Measurements from ENCODE around the gene AQP12B. TPM values are rescaled to one million over a fixed set of nuclear protein-coding genes. Genes with fewer than 3 reads are reported as not detected.

AQP12B gene
- total RNA-seq, 1 donor from 2014 or later: not detected

DNA sequence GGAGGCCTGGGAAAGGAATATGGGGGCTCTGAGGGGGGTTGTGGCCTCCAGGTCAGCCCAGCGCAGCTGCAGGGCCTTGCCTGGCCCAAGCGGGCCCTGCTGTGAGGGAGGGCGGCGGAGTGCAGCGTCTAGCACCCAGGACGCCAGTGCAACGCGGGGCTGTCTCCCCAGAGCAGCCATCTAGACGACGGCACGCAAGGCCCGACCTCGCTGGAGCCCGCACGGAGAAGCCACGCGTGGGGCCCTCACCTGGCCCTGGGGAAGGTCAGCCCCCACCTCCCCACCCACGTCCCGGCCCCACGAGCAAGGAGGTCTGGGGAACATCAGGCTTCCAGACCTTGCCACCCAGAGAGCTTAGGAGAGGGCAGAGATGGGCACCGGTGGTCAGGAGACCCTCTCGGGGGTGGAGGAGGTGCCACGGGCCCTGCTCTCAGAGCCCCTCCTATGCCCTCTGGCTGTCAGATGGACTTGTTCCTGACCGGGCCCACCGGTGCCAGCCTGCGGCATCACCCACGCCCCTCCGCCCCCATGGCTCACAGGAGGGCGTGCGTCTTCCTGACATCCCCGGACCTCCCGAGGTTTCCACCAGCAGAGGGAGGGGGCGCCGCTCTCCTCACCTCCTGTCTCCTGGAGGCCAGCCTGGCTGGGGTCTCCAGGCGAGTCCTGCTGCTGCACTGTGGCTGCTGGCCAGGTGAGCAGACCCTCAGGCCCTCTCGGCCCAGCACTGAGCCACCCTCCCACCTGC is 40.5 kb downstream of the AQP12B start:
- Mint-ChIP-seq H3K27ac (no peak overlapping the region), H3K27me3 (peaks cover 39% of the 10 kb centered on the region), H3K36me3 (ENCODE audit: insufficient read depth) (no peaks in the 10 kb centered on the region), H3K4me3 (ENCODE audit: low read depth) (no peak overlapping the region), H3K4me1 (ENCODE audit: low read depth) (no peaks in the 10 kb centered on the region), H3K9me3 (ENCODE audit: low read depth) (no peaks in the 10 kb centered on the region)
- no peak for DNase-seq (ENCODE audit: low spot score, unreplicated experiment)
- TF ChIP-seq CTCF (IDR thresholded peaks at IDR 0.05; ENCODE audit: unreplicated experiment): no peak

- Mint-ChIP-seq H3K4me3 (ENCODE audit: low read depth) (no peak overlapping the region), H3K9me3 (ENCODE audit: low read depth) (no peaks in the 10 kb centered on the region), H3K27ac (no peak overlapping the region), H3K4me1 (ENCODE audit: low read depth) (no peaks in the 10 kb centered on the region), H3K27me3 (peaks cover 37% of the 10 kb centered on the region), H3K36me3 (ENCODE audit: insufficient read depth) (no peaks in the 10 kb centered on the region)
- DNase-seq (ENCODE audit: low spot score, unreplicated experiment): peak; percentile 52
- peak; percentile 71 for TF ChIP-seq CTCF (IDR thresholded peaks at IDR 0.05; ENCODE audit: unreplicated experiment)
Observed at GRCh38 chr2:240640939-240641338, 41.7 kb downstream of the AQP12B start.

DNA sequence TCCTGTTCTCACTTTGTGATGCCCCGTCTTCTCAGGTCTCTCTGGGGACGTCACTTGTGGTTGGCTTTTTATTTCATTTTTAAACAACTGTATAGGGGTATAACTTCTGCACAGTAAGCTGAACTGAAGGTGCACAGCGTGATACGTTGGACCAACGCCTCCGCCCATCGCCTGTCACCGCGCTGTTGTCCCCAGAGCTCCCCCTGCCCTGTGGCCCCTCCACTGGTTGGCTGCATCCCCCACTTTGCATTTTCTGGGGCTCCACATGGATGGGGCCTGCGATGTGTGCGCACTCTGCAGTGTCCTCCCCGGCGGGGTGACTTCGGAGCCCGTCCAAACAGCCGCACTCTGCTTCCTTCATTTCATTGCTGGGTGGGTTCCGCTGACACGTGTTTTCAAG is 43.1 kb downstream of the AQP12B start:
- no peak for TF ChIP-seq CTCF (IDR thresholded peaks at IDR 0.05; ENCODE audit: unreplicated experiment)
- Mint-ChIP-seq H3K27ac (no peak overlapping the region), H3K4me1 (ENCODE audit: low read depth) (no peaks in the 10 kb centered on the region), H3K4me3 (ENCODE audit: low read depth) (no peak overlapping the region), H3K27me3 (peaks cover 32% of the 10 kb centered on the region), H3K36me3 (ENCODE audit: insufficient read depth) (no peaks in the 10 kb centered on the region), H3K9me3 (ENCODE audit: low read depth) (peaks cover 5% of the 10 kb centered on the region)
- no peak for DNase-seq (ENCODE audit: low spot score, unreplicated experiment)

- H3K9me3 Mint-ChIP-seq (ENCODE audit: low read depth): peaks cover 11% of the 10 kb centered on the region
- no peak for TF ChIP-seq CTCF (IDR thresholded peaks at IDR 0.05; ENCODE audit: unreplicated experiment)
- peaks cover 26% of the 10 kb centered on the region for H3K27me3 Mint-ChIP-seq
- H3K4me1 Mint-ChIP-seq (ENCODE audit: low read depth): no peaks in the 10 kb centered on the region
- no peak overlapping the region for H3K4me3 Mint-ChIP-seq (ENCODE audit: low read depth)
- no peak overlapping the region for H3K27ac Mint-ChIP-seq
- no peaks in the 10 kb centered on the region for H3K36me3 Mint-ChIP-seq (ENCODE audit: insufficient read depth)
- no peak for DNase-seq (ENCODE audit: low spot score, unreplicated experiment)
Observed at GRCh38 chr2:240638512-240639160, 44.0 kb downstream of the AQP12B start.

DNA sequence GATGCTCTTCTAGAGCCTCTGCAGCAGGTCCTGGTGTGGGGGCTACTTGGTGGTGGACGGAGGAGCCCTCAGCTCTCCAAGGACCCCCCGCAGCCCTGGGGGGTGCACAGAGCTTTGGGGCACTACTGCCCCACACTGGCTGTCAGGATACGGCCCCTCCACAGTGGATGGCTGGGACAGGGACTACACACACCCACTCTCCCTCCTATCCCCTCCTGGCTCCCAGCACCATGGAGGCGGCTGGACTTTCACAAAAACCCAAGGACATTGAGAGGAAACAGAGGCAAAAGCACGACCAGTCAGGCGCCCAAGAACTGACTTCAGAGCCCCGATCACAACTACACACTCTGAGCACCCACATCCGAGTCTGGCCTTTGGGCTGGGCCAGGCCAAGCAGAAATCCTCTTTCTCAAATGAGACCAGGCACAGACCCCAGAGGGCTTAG is 44.8 kb downstream of the AQP12B start:
- Mint-ChIP-seq H3K27ac (no peak overlapping the region), H3K4me3 (ENCODE audit: low read depth) (no peak overlapping the region), H3K27me3 (peaks cover 25% of the 10 kb centered on the region), H3K36me3 (ENCODE audit: insufficient read depth) (peaks cover 2% of the 10 kb centered on the region), H3K4me1 (ENCODE audit: low read depth) (no peaks in the 10 kb centered on the region), H3K9me3 (ENCODE audit: low read depth) (peaks cover 18% of the 10 kb centered on the region)
- no peak for DNase-seq (ENCODE audit: low spot score, unreplicated experiment)
- no peak for TF ChIP-seq CTCF (IDR thresholded peaks at IDR 0.05; ENCODE audit: unreplicated experiment)

Measured in progenitor cell of endocrine pancreas (in vitro differentiated cells).